CD4-positive, alpha-beta T cell (primary cell): ENCODE data around the gene MAPKAPK3. TPM values are rescaled to one million over a fixed set of nuclear protein-coding genes. Genes with fewer than 3 reads are reported as not detected.
A peak's percentile ranks its signal among the peaks of the same experiment; 100 is the strongest.

ENCODE experiments used
- ATAC-seq: fragments of 200-7000 bp; cut with Tn5 transposase; one replicate; pipeline ENCODE4 v1.10.0; 2022; ENCODE audit warnings: mild to moderate bottlenecking; ENCODE audit not compliant: poor library complexity
- CTCF ChIA-PET: fragments of 350-600 bp; sonication (Branson Sonifier 250); formaldehyde crosslinking; loops from one replicate; lab custom pipeline; 2021; ENCODE audit warnings: antibody characterized with exemption, inconsistent platforms; lab: Charles Lee
- POLR2A ChIA-PET: fragments of 350-600 bp; sonication (Branson Sonifier 250); formaldehyde crosslinking; loops from one replicate; lab custom pipeline; 2021; ENCODE audit warnings: antibody characterized with exemption, inconsistent platforms; lab: Charles Lee
- DNase-seq, 14 experiments: peaks; one replicate each; pipeline ENCODE4 v3.0.0-alpha.2; 2013 to 2020; ENCODE audit warnings: mixed read lengths in 2 of 14
- H3K27ac ChIP-seq, 2 donors: one replicate each; pipeline versions ENCODE4 v1.5.1 to v1.7.0; 2013; ENCODE audit warnings: low read length in 2 of 2, low read depth in 1 of 2, mild to moderate bottlenecking in 1 of 2
- H3K27me3 ChIP-seq, 2 experiments: 1 replicate in 1 of 2; 2 replicates in 1 of 2; pipeline versions ENCODE4 v1.6.1 to v1.7.0; 2013; ENCODE audit warnings: low read length in 2 of 2, control low read depth in 1 of 2, mild to moderate bottlenecking in 1 of 2, moderate library complexity in 1 of 2; ENCODE audit not compliant: insufficient read depth in 2 of 2, control insufficient read depth in 1 of 2
- H3K36me3 ChIP-seq: one replicate; pipeline ENCODE4 v1.6.1; 2013; ENCODE audit warnings: low read length, control low read depth; ENCODE audit not compliant: insufficient read depth
- H3K4me1 ChIP-seq: one replicate; pipeline ENCODE4 v1.6.1; 2013; ENCODE audit warnings: low read length, control low read depth; ENCODE audit not compliant: insufficient read depth
- H3K4me3 ChIP-seq: one replicate; pipeline ENCODE4 v1.5.1; 2013; ENCODE audit warnings: mild to moderate bottlenecking, low read length, moderate library complexity
- H3K9me3 ChIP-seq, 2 experiments: 1 replicate in 1 of 2; 2 replicates in 1 of 2; pipeline versions ENCODE4 v1.6.1 to v1.7.0; 2013; ENCODE audit warnings: low read length in 2 of 2, mild to moderate bottlenecking in 2 of 2, control low read depth in 1 of 2, moderate library complexity in 1 of 2; ENCODE audit not compliant: control insufficient read depth in 1 of 2, insufficient read depth in 1 of 2
- H3K27ac Mint-ChIP-seq: one replicate; pipeline ENCODE4 v1.8.0; 2020; ENCODE audit warnings: mixed read lengths
- H3K27me3 Mint-ChIP-seq: one replicate; pipeline ENCODE4 v1.8.0; 2021; ENCODE audit warnings: mixed read lengths
- H3K36me3 Mint-ChIP-seq: one replicate; pipeline ENCODE4 v1.8.0; 2021; ENCODE audit warnings: low read depth, mixed read lengths
- H3K4me1 Mint-ChIP-seq: one replicate; pipeline ENCODE4 v1.8.0; 2021; ENCODE audit warnings: low read depth, mixed read lengths
- H3K4me3 Mint-ChIP-seq: one replicate; pipeline ENCODE4 v1.8.0; 2020; ENCODE audit warnings: mild to moderate bottlenecking, mixed read lengths
- H3K9me3 Mint-ChIP-seq: one replicate; pipeline ENCODE4 v1.8.0; 2020; ENCODE audit warnings: mixed read lengths
- CTCF ChIP-seq: fragments of 200-600 bp; IDR thresholded peaks from one replicate; pipeline ENCODE4 v1.8.0; 2022; ENCODE audit warnings: antibody characterized with exemption, mild to moderate bottlenecking
- intact Hi-C, 2 experiments: fragments of 100-400 bp; cut with DNase I in 1 of 2; cut with micrococcal nuclease in 1 of 2; formaldehyde crosslinking; loops; one replicate each; pipeline versions ENCODE4 v1.15.1 to v1.9.0; 2023 to 2025; cut with DNase I, micrococcal nuclease
- total RNA-seq, 174 experiments: library from RNA in 2 of 174; stranded (reverse) in 2 of 174; gene quantifications; one replicate each; pipeline ENCODE4 v1.2.3 and lab custom pipeline; 2021 to 2026

MAPKAPK3 gene
- total RNA-seq, 2 experiments from 2014 or later = 16.4 to 16.6 TPM

DNA sequence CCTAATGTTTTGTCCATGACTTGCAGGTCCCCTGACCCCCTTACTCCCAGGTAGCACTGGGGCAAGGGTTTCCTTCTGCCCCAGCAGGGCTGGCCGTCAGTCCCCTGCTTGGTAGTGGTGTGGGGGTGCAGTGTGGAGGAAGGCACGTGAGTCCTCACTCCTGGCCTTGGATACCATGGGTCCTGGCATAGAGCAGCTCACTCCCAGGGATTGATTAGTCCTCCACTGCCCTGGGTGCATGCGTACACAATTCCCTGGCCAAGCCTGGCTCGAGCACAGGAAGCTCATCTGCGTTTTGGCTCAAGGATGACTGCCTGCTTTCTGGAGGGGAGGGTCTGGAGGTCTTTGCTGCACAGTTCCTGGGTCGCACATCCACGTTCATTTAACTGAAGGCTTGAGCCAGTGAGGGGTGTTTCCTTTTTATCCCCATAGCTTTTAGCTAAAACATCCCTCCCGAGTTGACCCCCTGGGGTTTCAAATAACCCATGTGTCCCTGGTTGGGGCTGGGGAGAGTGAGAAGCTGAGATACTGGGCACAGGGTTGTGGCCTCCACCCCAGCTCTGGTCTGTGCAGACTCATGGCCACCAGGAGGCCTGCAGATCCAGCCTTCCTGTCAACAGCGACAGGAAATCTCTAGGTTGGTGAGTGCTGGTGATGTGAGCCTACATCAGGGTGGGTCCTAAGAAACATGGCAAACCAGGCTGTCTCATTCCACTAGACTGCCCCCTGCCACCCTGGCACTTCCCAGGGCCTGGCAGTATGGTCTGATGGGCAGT lies 36.1 kb upstream of the MAPKAPK3 start:
- TF ChIP-seq CTCF = no peak
- Histone ChIP-seq H3K36me3 (peaks cover 35% of the 10 kb centered on the region), H3K27ac (no peak overlapping the region), H3K4me3 (no peak overlapping the region), H3K9me3 (no peaks in the 10 kb centered on the region), H3K4me1 (peaks cover 79% of the 10 kb centered on the region), H3K27me3 (no peaks in the 10 kb centered on the region)
- ChIA-PET POLR2A (no interaction called here), CTCF (interaction anchor here (0.8 to 1.2 kb wide), 3 partner anchors 10 to 30 kb away, joined by 3 to 4 read pairs (median 3); partner anchors contain the start of gene CISH)
- H3K4me3 Mint-ChIP-seq = no peak overlapping the region
- H3K9me3 Mint-ChIP-seq = no peaks in the 10 kb centered on the region
- peak in 4 of 14 experiments; percentile 19 to 47 (median 40) for DNase-seq
- no peak overlapping the region for H3K27ac Mint-ChIP-seq
- H3K4me1 Mint-ChIP-seq = no peaks in the 10 kb centered on the region
- intact Hi-C loops = no loop called here
- H3K27me3 Mint-ChIP-seq = no peaks in the 10 kb centered on the region
- peaks cover 58% of the 10 kb centered on the region for H3K36me3 Mint-ChIP-seq
- ATAC-seq = peak; percentile 48

DNA sequence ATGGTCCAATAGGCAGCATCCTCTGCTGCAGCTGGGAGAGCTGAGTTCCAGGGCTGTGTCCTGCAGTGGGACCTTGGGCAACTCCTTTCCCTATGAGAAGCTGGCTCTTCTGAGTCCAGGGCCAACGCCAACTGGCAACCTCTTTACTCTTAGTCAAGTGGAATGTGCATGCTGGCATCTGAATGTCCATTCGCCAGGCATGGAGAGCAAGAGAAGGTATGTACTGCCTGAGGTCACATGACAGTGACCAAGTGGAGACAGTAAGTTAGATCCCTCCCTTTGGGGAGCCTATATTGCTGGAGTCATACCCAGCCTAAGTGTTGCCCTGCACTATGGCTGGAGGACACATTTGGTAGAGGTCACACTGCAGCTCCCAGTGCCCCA lies 35.5 kb upstream of the MAPKAPK3 start:
- Histone ChIP-seq H3K9me3 (no peaks in the 10 kb centered on the region), H3K27me3 (no peaks in the 10 kb centered on the region), H3K27ac (no peak overlapping the region), H3K36me3 (peaks cover 35% of the 10 kb centered on the region), H3K4me3 (no peak overlapping the region), H3K4me1 (peaks cover 79% of the 10 kb centered on the region)
- TF ChIP-seq CTCF = no peak
- intact Hi-C loops = no loop called here
- Mint-ChIP-seq H3K9me3 (no peaks in the 10 kb centered on the region), H3K27me3 (no peaks in the 10 kb centered on the region), H3K36me3 (peaks cover 58% of the 10 kb centered on the region), H3K4me3 (no peak overlapping the region), H3K4me1 (no peaks in the 10 kb centered on the region), H3K27ac (no peak overlapping the region)
- ChIA-PET POLR2A (interaction anchor here (0.7 kb wide), 1 partner anchor 10 kb away, joined by 3 read pairs; no protein-coding TSS in a partner anchor), CTCF (interaction anchor here (0.8 to 1.6 kb wide), 4 partner anchors 9 to 29 kb away, joined by 3 to 5 read pairs (median 4); partner anchors contain the start of gene CISH)
- DNase-seq (no peak), ATAC-seq (no peak)

- Mint-ChIP-seq H3K4me1 (peaks cover 2% of the 10 kb centered on the region), H3K4me3 (no peak overlapping the region), H3K36me3 (peaks cover 58% of the 10 kb centered on the region), H3K9me3 (no peaks in the 10 kb centered on the region), H3K27me3 (no peaks in the 10 kb centered on the region), H3K27ac (no peak overlapping the region)
- H3K27me3 ChIP-seq = no peaks in the 10 kb centered on the region
- H3K36me3 ChIP-seq = peaks cover 34% of the 10 kb centered on the region
- intact Hi-C loops = no loop called here
- H3K4me3 ChIP-seq = no peak overlapping the region
- ChIA-PET POLR2A (interaction anchor here (0.7 to 1.6 kb wide), 2 partner anchors 9 to 30 kb away, joined by 3 to 5 read pairs; partner anchors contain the start of gene CISH), CTCF (interaction anchor here (1.6 kb wide), 1 partner anchor 9 kb away, joined by 5 read pairs; no protein-coding TSS in a partner anchor)
- DNase-seq (no peak), ATAC-seq (no peak)
- H3K27ac ChIP-seq = no peak overlapping the region
- no peaks in the 10 kb centered on the region for H3K9me3 ChIP-seq
- H3K4me1 ChIP-seq = peaks cover 79% of the 10 kb centered on the region
- TF ChIP-seq CTCF = no peak
These were observed 34.9 kb upstream of the MAPKAPK3 start for GRCh38 chr3:50582083-50582482.
